B cell (primary cell): ENCODE data around the gene PRPS1L1. TPM values are rescaled to one million over a fixed set of nuclear protein-coding genes. Genes with fewer than 3 reads are reported as not detected.

ENCODE experiments used
- ATAC-seq: fragments of 200-7000 bp; cut with Tn5 transposase; one replicate; pipeline ENCODE4 v1.10.0; 2021; ENCODE audit warnings: low read depth, mild to moderate bottlenecking, moderate number of reproducible peaks, moderate library complexity
- CTCF ChIA-PET: fragments of 350-600 bp; sonication (Branson Sonifier 250); formaldehyde crosslinking; loops from one replicate; lab custom pipeline; 2021; ENCODE audit warnings: antibody characterized with exemption, inconsistent platforms; lab: Charles Lee
- POLR2A ChIA-PET: fragments of 350-600 bp; sonication (Branson Sonifier 250); formaldehyde crosslinking; loops from one replicate; lab custom pipeline; 2021; ENCODE audit warnings: antibody characterized with exemption; lab: Charles Lee
- DNase-seq: peaks from one replicate; pipeline ENCODE4 v3.0.0; 2013
- H2AFZ ChIP-seq: 2 replicates; pipeline ENCODE4 v1.6.1; 2012; ENCODE audit warnings: mild to moderate bottlenecking, low read depth, low read length; ENCODE audit not compliant: insufficient read depth, poor library complexity, severe bottlenecking
- H3K27ac ChIP-seq, 2 donors: 1 replicate in 1 of 2; 2 replicates in 1 of 2; pipeline ENCODE4 v1.5.1; 2012 to 2013; ENCODE audit warnings: low read length in 2 of 2, mild to moderate bottlenecking in 2 of 2, moderate library complexity in 1 of 2
- H3K27me3 ChIP-seq, 4 experiments: fragments of 200-600 bp in 1 of 4; sonication (generic) in 1 of 4; replicated peaks in 1 of 4; 1 replicate in 2 of 4; 2 replicates in 2 of 4; pipeline versions ENCODE4 v1.6.1 to v1.7.0; 2013 to 2016; ENCODE audit warnings: low read length in 3 of 4, mild to moderate bottlenecking in 2 of 4, mixed read lengths in 1 of 4, moderate library complexity in 1 of 4; ENCODE audit not compliant: insufficient read depth in 4 of 4, control insufficient read depth in 3 of 4; ENCODE audit errors: control extremely low read depth in 1 of 4
- H3K36me3 ChIP-seq, 2 experiments: replicated peaks in 1 of 2; 1 replicate in 1 of 2; 2 replicates in 1 of 2; pipeline versions ENCODE4 v1.6.1 to v1.7.1; 2013; ENCODE audit warnings: low read length in 1 of 2; ENCODE audit not compliant: insufficient read depth in 2 of 2, control insufficient read depth in 1 of 2; ENCODE audit errors: control extremely low read depth in 1 of 2, extremely low read depth in 1 of 2
- H3K4me1 ChIP-seq, 2 donors: fragments of 200-600 bp in 1 of 2; sonication (generic) in 1 of 2; 1 replicate in 1 of 2; 2 replicates in 1 of 2; pipeline versions ENCODE4 v1.5.1 to v1.6.1; 2013 to 2017; ENCODE audit warnings: low read length in 2 of 2; ENCODE audit not compliant: control insufficient read depth in 2 of 2, insufficient read depth in 2 of 2
- H3K4me2 ChIP-seq: replicated peaks from 2 replicates; pipeline ENCODE3; 2012; ENCODE audit warnings: mild to moderate bottlenecking, low read depth, low read length; ENCODE audit not compliant: poor library complexity, severe bottlenecking
- H3K4me3 ChIP-seq, 5 experiments: fragments of 200-600 bp in 1 of 5; sonication (generic) in 1 of 5; 1 replicate in 3 of 5; 2 replicates in 2 of 5; pipeline versions ENCODE4 v1.5.1 to v1.7.0; 2011 to 2016; ENCODE audit warnings: low read length in 4 of 5, mild to moderate bottlenecking in 4 of 5, low read depth in 2 of 5, control low read depth in 1 of 5, moderate library complexity in 1 of 5; ENCODE audit not compliant: insufficient read depth in 1 of 5; ENCODE audit errors: control extremely low read depth in 1 of 5, extremely low read depth in 1 of 5
- H3K79me2 ChIP-seq: fragments of 200-600 bp; sonication (generic); one replicate; pipeline ENCODE4 v1.6.0; 2016; ENCODE audit warnings: low read length; ENCODE audit not compliant: control insufficient read depth, insufficient read depth
- H3K9ac ChIP-seq: fragments of 200-600 bp; sonication (generic); 2 replicates; pipeline ENCODE4 v1.6.1; 2017; ENCODE audit warnings: mild to moderate bottlenecking, low read length, moderate library complexity
- H3K9me3 ChIP-seq, 3 donors: one replicate each; pipeline versions ENCODE4 v1.6.1 to v1.7.1; 2013; ENCODE audit warnings: low read length in 2 of 3; ENCODE audit not compliant: control insufficient read depth in 2 of 3, insufficient read depth in 1 of 3; ENCODE audit errors: control extremely low read depth in 1 of 3
- H4K20me1 ChIP-seq: 2 replicates; pipeline ENCODE4 v1.6.0; 2012; ENCODE audit warnings: mild to moderate bottlenecking, low read length; ENCODE audit not compliant: insufficient read depth, control insufficient read depth, poor library complexity, severe bottlenecking
- H3K27ac Mint-ChIP-seq: one replicate; pipeline ENCODE4 v1.8.0; 2021; ENCODE audit warnings: mixed read lengths
- H3K27me3 Mint-ChIP-seq: one replicate; pipeline ENCODE4 v1.8.0; 2021; ENCODE audit warnings: mixed read lengths
- H3K4me1 Mint-ChIP-seq: one replicate; pipeline ENCODE4 v1.8.0; 2021; ENCODE audit warnings: mixed read lengths
- H3K4me3 Mint-ChIP-seq: one replicate; pipeline ENCODE4 v1.8.0; 2021; ENCODE audit warnings: mixed read lengths
- H3K9me3 Mint-ChIP-seq: one replicate; pipeline ENCODE4 v1.8.0; 2022; ENCODE audit warnings: mixed read lengths; ENCODE audit not compliant: insufficient read depth
- EZH2 ChIP-seq: IDR thresholded peaks from 2 replicates; pipeline ENCODE4 v1.6.1; 2012; ENCODE audit warnings: borderline replicate concordance, low read depth, mild to moderate bottlenecking, moderate library complexity, low read length; ENCODE audit not compliant: insufficient read depth, poor library complexity, severe bottlenecking
- WGBS: methylation state at CpG from one replicate; pipeline ENCODE4 v1.1.5; 2013; ENCODE audit warnings: missing lambda C conversion rate; ENCODE audit not compliant: insufficient coverage; 5-methylcytosine and 5-hydroxymethylcytosine counted together
- intact Hi-C: fragments of 100-400 bp; cut with micrococcal nuclease; formaldehyde crosslinking; loops from one replicate; pipeline ENCODE4 v1.10.0; 2022
- polyA plus RNA-seq: library from polyadenylated mRNA; depleted of rRNA; stranded (reverse); fragments of >200 nt; gene quantifications from 2 replicates; pipeline ENCODE4 v1.2.3, GENCODE V29; 2012
- total RNA-seq, 2 donors: library from RNA; stranded (reverse); fragments of 120-200 nt in 1 of 2; gene quantifications; 1 replicate in 1 of 2; 2 replicates in 1 of 2; pipeline versions ENCODE4 v1.2.3 to v1.2.4, GENCODE V29; 2013 to 2022
- TF ChIP-seq, protein P1 (sequence below): fragments of 200-600 bp; IDR thresholded peaks from one replicate; pipeline ENCODE4 v1.8.0; 2022; ENCODE audit warnings: antibody characterized with exemption, mild to moderate bottlenecking

PRPS1L1 gene
- total and polyA plus RNA-seq, 2 donors (not counting 1 experiment from before 2014, with no cell fraction given) = not detected

DNA sequence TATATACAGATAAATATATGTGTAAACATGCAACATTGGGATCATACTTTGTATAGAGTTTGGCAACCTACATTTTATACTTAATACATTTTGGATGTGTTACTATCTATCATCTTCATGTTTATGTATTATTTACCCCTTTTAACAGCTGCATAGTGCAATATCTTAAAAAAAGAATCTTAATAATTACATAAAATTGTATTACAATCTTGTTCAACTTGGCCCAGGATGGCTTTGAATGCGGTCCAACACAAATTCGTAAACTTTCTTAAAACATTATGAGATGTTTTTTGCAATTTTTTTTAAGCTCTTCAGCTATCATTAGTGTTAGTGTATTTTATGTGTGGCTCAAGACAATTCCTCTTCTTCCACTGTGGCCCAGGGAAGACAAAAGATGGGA, 26.3 kb upstream of the PRPS1L1 start:
- ChIA-PET POLR2A (no interaction called here), CTCF (no interaction called here)
- TF ChIP-seq EZH2 = no peak
- TF ChIP-seq, protein P1, sequence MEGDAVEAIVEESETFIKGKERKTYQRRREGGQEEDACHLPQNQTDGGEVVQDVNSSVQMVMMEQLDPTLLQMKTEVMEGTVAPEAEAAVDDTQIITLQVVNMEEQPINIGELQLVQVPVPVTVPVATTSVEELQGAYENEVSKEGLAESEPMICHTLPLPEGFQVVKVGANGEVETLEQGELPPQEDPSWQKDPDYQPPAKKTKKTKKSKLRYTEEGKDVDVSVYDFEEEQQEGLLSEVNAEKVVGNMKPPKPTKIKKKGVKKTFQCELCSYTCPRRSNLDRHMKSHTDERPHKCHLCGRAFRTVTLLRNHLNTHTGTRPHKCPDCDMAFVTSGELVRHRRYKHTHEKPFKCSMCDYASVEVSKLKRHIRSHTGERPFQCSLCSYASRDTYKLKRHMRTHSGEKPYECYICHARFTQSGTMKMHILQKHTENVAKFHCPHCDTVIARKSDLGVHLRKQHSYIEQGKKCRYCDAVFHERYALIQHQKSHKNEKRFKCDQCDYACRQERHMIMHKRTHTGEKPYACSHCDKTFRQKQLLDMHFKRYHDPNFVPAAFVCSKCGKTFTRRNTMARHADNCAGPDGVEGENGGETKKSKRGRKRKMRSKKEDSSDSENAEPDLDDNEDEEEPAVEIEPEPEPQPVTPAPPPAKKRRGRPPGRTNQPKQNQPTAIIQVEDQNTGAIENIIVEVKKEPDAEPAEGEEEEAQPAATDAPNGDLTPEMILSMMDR = no peak
- Histone ChIP-seq H2AFZ (no peak overlapping the region), H4K20me1 (no peaks in the 10 kb centered on the region), H3K36me3 (no peaks in the 10 kb centered on the region), H3K4me2 (no peak overlapping the region), H3K27me3 (no peaks in the 10 kb centered on the region), H3K79me2 (no peaks in the 10 kb centered on the region), H3K4me3 (no peak overlapping the region), H3K27ac (no peak overlapping the region), H3K9ac (no peak overlapping the region), H3K4me1 (no peaks in the 10 kb centered on the region), H3K9me3 (no peaks in the 10 kb centered on the region)
- no peak overlapping the region for H3K4me3 Mint-ChIP-seq
- H3K4me1 Mint-ChIP-seq = no peaks in the 10 kb centered on the region
- no CpG with 5 or more reads among the region's 2 CpGs for WGBS
- ATAC-seq (no peak), DNase-seq (no peak)
- no peaks in the 10 kb centered on the region for H3K9me3 Mint-ChIP-seq
- intact Hi-C loops = no loop called here
- H3K27me3 Mint-ChIP-seq = peaks cover 25% of the 10 kb centered on the region
- no peak overlapping the region for H3K27ac Mint-ChIP-seq

DNA sequence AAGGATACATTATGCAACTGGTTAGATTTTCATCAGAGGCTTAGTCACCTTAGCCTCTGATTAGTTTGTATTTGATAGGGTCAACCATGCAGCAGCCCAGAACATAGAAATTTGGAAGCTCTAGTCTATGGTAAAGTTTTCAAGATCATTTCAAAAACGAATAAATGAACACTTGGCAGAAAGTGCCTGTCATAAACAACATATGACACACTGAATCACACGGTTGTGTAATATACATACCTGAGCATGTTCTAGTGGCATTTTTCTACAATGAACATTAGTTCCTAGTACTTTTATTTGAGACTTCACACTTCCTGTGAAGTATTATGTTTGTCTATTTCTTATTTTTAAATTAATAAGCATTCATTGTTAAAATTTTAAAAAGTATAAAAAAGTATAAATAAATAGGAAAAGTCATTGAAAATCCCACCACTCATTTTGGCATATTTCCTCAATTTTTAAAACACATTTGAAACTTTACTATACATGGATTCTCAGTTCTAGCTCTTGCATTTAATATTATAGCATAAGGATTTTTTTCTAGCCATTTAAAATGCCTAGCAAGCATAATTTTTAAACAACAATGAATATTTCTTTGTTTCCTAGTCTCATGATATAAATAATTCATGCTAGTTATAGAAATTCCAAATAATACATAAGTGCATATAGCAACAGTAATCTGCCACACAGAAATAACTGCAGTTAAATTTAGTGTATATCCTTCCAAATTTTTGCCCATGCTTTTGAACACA, 25.7 kb upstream of the PRPS1L1 start:
- no peak for TF ChIP-seq EZH2
- TF ChIP-seq, protein P1 = no peak
- intact Hi-C loops = no loop called here
- WGBS = no CpG with 5 or more reads among the region's 2 CpGs
- Histone ChIP-seq H4K20me1 (no peaks in the 10 kb centered on the region), H3K27me3 (no peaks in the 10 kb centered on the region), H3K4me3 (no peak overlapping the region), H3K36me3 (no peaks in the 10 kb centered on the region), H3K4me2 (no peak overlapping the region), H3K4me1 (no peaks in the 10 kb centered on the region), H3K27ac (no peak overlapping the region), H3K79me2 (no peaks in the 10 kb centered on the region), H3K9me3 (no peaks in the 10 kb centered on the region), H3K9ac (no peak overlapping the region), H2AFZ (no peak overlapping the region)
- ATAC-seq (no peak), DNase-seq (no peak)
- no peak overlapping the region for H3K4me3 Mint-ChIP-seq
- H3K9me3 Mint-ChIP-seq = no peaks in the 10 kb centered on the region
- ChIA-PET POLR2A (no interaction called here), CTCF (no interaction called here)
- no peak overlapping the region for H3K27ac Mint-ChIP-seq
- H3K4me1 Mint-ChIP-seq = no peaks in the 10 kb centered on the region
- H3K27me3 Mint-ChIP-seq = peaks cover 28% of the 10 kb centered on the region
